ENCODE measurements around the gene FKBP14. TPM values are rescaled to one million over a fixed set of nuclear protein-coding genes. Genes with fewer than 3 reads are reported as not detected.

The FKBP14 gene
- total and polyA plus RNA-seq, 2 donors from 2014 or later, result 3.2 to 15.4 TPM

DNA sequence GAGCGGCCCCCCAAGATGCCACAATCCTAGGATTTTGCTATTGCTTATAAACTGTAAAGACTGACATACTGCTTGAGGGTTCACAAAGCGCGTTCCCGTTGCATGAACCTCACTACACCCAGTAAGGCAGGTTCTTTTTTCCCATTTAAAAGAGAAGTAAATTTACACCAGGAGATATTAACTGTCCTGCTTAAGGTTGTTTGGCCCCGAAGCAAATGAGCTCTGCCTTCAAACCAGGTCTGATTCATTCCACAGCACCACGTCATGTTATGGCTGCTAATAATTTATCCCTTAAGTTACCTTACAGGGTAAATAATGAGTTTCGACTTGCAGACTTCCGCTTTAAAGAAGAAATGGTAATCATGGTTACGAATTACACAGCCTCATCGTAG, 559 bp upstream of the FKBP14 start:
- H3K4me1 ChIP-seq (ENCODE audit: control insufficient read depth in 2 of 3, insufficient read depth in 2 of 3, low read depth in 1 of 3, low read length in 3 of 3), result peaks cover 0 to 20% (median 9%) of the 10 kb centered on the region in 3 donors
- H3K36me3 ChIP-seq (ENCODE audit: control insufficient read depth in 2 of 3, insufficient read depth in 3 of 3, low read length in 3 of 3), result no peaks in the 10 kb centered on the region
- intact Hi-C loops (cut with DNase I), result no loop called here
- DNase-seq (peak in 1 of 5 donors; percentile 67), FAIRE-seq (no peak)
- TF ChIP-seq, protein P1, sequence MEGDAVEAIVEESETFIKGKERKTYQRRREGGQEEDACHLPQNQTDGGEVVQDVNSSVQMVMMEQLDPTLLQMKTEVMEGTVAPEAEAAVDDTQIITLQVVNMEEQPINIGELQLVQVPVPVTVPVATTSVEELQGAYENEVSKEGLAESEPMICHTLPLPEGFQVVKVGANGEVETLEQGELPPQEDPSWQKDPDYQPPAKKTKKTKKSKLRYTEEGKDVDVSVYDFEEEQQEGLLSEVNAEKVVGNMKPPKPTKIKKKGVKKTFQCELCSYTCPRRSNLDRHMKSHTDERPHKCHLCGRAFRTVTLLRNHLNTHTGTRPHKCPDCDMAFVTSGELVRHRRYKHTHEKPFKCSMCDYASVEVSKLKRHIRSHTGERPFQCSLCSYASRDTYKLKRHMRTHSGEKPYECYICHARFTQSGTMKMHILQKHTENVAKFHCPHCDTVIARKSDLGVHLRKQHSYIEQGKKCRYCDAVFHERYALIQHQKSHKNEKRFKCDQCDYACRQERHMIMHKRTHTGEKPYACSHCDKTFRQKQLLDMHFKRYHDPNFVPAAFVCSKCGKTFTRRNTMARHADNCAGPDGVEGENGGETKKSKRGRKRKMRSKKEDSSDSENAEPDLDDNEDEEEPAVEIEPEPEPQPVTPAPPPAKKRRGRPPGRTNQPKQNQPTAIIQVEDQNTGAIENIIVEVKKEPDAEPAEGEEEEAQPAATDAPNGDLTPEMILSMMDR (IDR thresholded peaks at IDR 0.05; ENCODE audit: borderline replicate concordance, extremely low read depth, insufficient read depth), result no peak
- no peaks in the 10 kb centered on the region for H3K27me3 ChIP-seq (ENCODE audit: control insufficient read depth, insufficient read depth, low read length)
- no peaks in the 10 kb centered on the region for H3K9me3 ChIP-seq (ENCODE audit: control insufficient read depth in 2 of 3, insufficient read depth in 1 of 3, low read length in 3 of 3)
- peak overlapping the region; percentile 44 to 90 for H3K27ac ChIP-seq (ENCODE audit: low read depth in 2 of 2, low read length in 2 of 2)
- H3K4me3 ChIP-seq (ENCODE audit: low read length in 3 of 3), result peak overlapping the region; percentile 77 to 100 (median 93)
- peak overlapping the region; percentile 67 to 99 (median 82) for H3K9ac ChIP-seq (ENCODE audit: low read length in 3 of 3)

DNA sequence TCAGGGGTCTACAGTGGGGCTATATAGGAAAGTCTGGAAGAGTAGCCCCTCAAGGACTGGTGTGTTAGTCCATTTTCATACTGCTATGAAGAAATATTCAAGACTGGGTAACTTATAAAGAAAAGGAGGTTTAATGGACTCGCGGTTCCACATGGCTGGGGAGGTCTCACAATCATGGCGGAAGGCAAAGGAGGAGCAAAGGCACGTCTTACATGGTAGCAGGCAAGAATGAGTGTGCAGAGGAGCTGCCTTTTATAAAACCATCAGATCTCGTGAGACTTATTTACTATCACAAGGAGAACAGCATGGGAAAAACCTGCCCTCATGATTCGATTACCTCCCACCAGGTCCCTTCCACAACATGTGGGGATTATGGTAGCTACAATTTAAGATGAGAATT, 3.0 kb downstream of the FKBP14 start:
- H3K36me3 ChIP-seq (ENCODE audit: control insufficient read depth in 2 of 3, insufficient read depth in 3 of 3, low read length in 3 of 3), result no peaks in the 10 kb centered on the region
- H3K9ac ChIP-seq (ENCODE audit: low read length in 3 of 3), result no peak overlapping the region
- TF ChIP-seq, protein P1 (IDR thresholded peaks at IDR 0.05; ENCODE audit: borderline replicate concordance, extremely low read depth, insufficient read depth), result no peak
- H3K27me3 ChIP-seq (ENCODE audit: control insufficient read depth, insufficient read depth, low read length), result no peaks in the 10 kb centered on the region
- DNase-seq (no peak), FAIRE-seq (no peak)
- H3K27ac ChIP-seq (ENCODE audit: low read depth in 2 of 2, low read length in 2 of 2), result no peak overlapping the region
- no peaks in the 10 kb centered on the region for H3K9me3 ChIP-seq (ENCODE audit: control insufficient read depth in 2 of 3, insufficient read depth in 1 of 3, low read length in 3 of 3)
- intact Hi-C loops (cut with DNase I), result no loop called here
- H3K4me3 ChIP-seq (ENCODE audit: low read length in 3 of 3), result no peak overlapping the region
- peaks cover 0 to 11% (median 4%) of the 10 kb centered on the region in 3 donors for H3K4me1 ChIP-seq (ENCODE audit: control insufficient read depth in 2 of 3, insufficient read depth in 2 of 3, low read depth in 1 of 3, low read length in 3 of 3)

DNA sequence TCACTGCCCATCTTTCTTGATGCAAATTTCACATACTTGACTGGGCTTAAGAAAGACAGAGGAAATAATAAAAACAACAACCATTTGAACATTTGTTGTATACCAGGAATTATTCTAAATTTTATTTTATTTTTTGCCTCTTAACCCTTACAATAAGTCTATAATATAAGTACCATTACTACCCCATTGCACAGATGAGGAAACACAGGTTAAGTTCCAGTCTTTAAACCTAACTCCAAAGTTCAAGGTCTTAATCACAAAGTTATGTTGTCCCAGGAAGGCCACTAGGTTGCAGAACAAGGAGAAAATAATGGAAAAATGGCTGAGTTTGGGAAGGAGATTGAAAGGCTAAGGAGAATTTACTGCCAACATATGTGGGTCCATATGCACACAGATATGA, 3.5 kb downstream of the FKBP14 start:
- DNase-seq (no peak), FAIRE-seq (no peak)
- intact Hi-C loops (cut with DNase I), result no loop called here
- Histone ChIP-seq H3K9ac (ENCODE audit: low read length in 3 of 3) (no peak overlapping the region), H3K4me1 (ENCODE audit: control insufficient read depth in 2 of 3, insufficient read depth in 2 of 3, low read depth in 1 of 3, low read length in 3 of 3) (peaks cover 0 to 11% (median 4%) of the 10 kb centered on the region in 3 donors), H3K27ac (ENCODE audit: low read depth in 2 of 2, low read length in 2 of 2) (no peak overlapping the region), H3K9me3 (ENCODE audit: control insufficient read depth in 2 of 3, insufficient read depth in 1 of 3, low read length in 3 of 3) (no peaks in the 10 kb centered on the region), H3K36me3 (ENCODE audit: control insufficient read depth in 2 of 3, insufficient read depth in 3 of 3, low read length in 3 of 3) (no peaks in the 10 kb centered on the region), H3K4me3 (ENCODE audit: low read length in 3 of 3) (no peak overlapping the region), H3K27me3 (ENCODE audit: control insufficient read depth, insufficient read depth, low read length) (no peaks in the 10 kb centered on the region)
- TF ChIP-seq, protein P1 (IDR thresholded peaks at IDR 0.05; ENCODE audit: borderline replicate concordance, extremely low read depth, insufficient read depth), result no peak

DNA sequence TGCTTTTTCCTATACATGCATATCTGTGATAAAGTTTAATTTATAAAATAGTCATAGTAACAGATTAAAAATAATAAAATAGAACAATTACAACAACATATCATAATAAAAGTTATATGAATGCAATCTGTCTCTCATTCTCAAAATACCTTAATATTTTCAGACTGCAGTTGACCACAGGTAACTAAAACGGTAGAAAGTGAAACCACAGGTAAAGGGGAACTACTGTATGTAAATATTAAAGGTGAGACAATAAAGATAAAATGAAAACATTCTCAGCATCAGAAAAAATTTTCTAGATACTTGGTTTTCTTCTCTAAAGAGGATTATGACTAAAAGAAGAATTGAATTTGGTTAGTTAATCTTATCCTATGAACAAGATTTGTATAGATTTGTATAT, 6.0 kb downstream of the FKBP14 start:
- Histone ChIP-seq H3K27me3 (ENCODE audit: control insufficient read depth, insufficient read depth, low read length) (no peaks in the 10 kb centered on the region), H3K9ac (ENCODE audit: low read length in 3 of 3) (no peak overlapping the region), H3K4me3 (ENCODE audit: low read length in 3 of 3) (no peak overlapping the region), H3K9me3 (ENCODE audit: control insufficient read depth in 2 of 3, insufficient read depth in 1 of 3, low read length in 3 of 3) (no peaks in the 10 kb centered on the region), H3K27ac (ENCODE audit: low read depth in 2 of 2, low read length in 2 of 2) (no peak overlapping the region), H3K4me1 (ENCODE audit: control insufficient read depth in 2 of 3, insufficient read depth in 2 of 3, low read depth in 1 of 3, low read length in 3 of 3) (peaks cover 0 to 7% (median 0%) of the 10 kb centered on the region in 3 donors), H3K36me3 (ENCODE audit: control insufficient read depth in 2 of 3, insufficient read depth in 3 of 3, low read length in 3 of 3) (no peaks in the 10 kb centered on the region)
- TF ChIP-seq, protein P1 (IDR thresholded peaks at IDR 0.05; ENCODE audit: borderline replicate concordance, extremely low read depth, insufficient read depth), result no peak
- FAIRE-seq (no peak), DNase-seq (no peak)
- intact Hi-C loops (cut with DNase I), result no loop called here
